Parathyroid adenoma (tissue), 2 donors: Measurements from ENCODE around the gene M1AP.

Source experiments
- H2AFZ ChIP-seq: fragments of 300-600 bp; sonication (generic); one replicate; pipeline ENCODE4 v1.7.0; 2017; ENCODE audit warnings: antibody characterized with exemption, mild to moderate bottlenecking
- H3K27ac ChIP-seq: fragments of 300-600 bp; sonication (generic); one replicate; pipeline ENCODE4 v1.7.0; 2017
- H3K27me3 ChIP-seq: fragments of 300-600 bp; sonication (generic); one replicate; pipeline ENCODE4 v1.7.0; 2017; ENCODE audit warnings: low read length; ENCODE audit not compliant: control insufficient read depth, insufficient read depth
- H3K36me3 ChIP-seq: fragments of 300-600 bp; sonication (generic); one replicate; pipeline ENCODE4 v1.7.0; 2017; ENCODE audit warnings: low read length; ENCODE audit not compliant: control insufficient read depth, insufficient read depth
- H3K4me1 ChIP-seq: fragments of 300-600 bp; sonication (generic); one replicate; pipeline ENCODE4 v1.7.0; 2017; ENCODE audit warnings: control low read depth
- H3K4me2 ChIP-seq: fragments of 300-600 bp; sonication (generic); one replicate; pipeline ENCODE4 v1.7.0; 2017; ENCODE audit warnings: low read length
- H3K4me3 ChIP-seq: fragments of 300-600 bp; sonication (generic); one replicate; pipeline ENCODE4 v1.7.0; 2017; ENCODE audit warnings: low read depth, low read length
- H3K79me2 ChIP-seq: fragments of 300-600 bp; sonication (generic); one replicate; pipeline ENCODE4 v1.7.0; 2017; ENCODE audit warnings: control low read depth
- H3K9ac ChIP-seq: fragments of 300-600 bp; sonication (generic); one replicate; pipeline ENCODE4 v1.7.0; 2017; ENCODE audit warnings: mild to moderate bottlenecking
- H3K9me3 ChIP-seq: fragments of 300-600 bp; sonication (generic); one replicate; pipeline ENCODE4 v1.7.0; 2017; ENCODE audit warnings: low read length; ENCODE audit not compliant: control insufficient read depth
- TF ChIP-seq, protein P1 (sequence below): fragments of 300-600 bp; sonication (generic); IDR thresholded peaks from one replicate; pipeline ENCODE4 v1.7.0; 2017; ENCODE audit warnings: antibody characterized with exemption, mild to moderate bottlenecking
- donor health status: primary hyperparathyroidism.

The M1AP gene

DNA sequence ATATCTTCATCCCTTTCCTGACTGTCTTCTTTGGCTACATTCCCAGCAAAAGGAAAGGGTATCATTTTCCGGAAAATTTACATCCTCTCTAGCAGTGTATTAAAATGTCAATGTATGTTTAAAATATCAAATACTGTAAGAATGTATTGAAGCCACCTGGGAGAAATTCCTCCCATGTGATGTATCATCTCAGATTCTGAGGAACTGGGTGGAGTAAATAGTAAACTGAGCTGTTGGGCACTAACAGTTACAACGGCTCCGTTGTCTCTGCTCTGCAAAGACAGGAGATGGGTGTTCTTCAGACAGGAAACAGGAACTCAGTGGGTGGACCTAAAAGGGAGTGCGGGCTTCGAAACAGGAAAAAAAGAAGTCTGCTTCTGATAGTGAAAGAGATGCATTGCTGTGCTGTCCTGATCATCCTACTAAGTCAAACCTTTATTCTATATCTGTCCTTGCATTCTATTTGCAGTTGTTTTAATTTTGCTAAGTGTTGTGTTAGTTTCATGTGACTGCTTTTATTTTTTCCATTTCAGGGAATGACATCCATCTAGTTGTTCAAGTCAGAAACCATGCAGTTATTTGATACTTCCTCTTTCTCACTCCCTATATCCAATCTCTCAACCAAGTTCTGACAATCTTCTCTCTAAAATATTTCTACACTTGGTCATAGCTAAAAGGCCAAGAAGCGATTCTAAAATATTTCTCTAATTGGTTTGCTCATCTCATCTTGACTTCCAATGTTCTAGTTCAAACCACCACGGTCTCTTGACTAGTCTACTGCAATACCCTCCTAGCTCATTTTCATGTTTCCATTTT is 74.2 kb downstream of the M1AP start:
- TF ChIP-seq, protein P1, sequence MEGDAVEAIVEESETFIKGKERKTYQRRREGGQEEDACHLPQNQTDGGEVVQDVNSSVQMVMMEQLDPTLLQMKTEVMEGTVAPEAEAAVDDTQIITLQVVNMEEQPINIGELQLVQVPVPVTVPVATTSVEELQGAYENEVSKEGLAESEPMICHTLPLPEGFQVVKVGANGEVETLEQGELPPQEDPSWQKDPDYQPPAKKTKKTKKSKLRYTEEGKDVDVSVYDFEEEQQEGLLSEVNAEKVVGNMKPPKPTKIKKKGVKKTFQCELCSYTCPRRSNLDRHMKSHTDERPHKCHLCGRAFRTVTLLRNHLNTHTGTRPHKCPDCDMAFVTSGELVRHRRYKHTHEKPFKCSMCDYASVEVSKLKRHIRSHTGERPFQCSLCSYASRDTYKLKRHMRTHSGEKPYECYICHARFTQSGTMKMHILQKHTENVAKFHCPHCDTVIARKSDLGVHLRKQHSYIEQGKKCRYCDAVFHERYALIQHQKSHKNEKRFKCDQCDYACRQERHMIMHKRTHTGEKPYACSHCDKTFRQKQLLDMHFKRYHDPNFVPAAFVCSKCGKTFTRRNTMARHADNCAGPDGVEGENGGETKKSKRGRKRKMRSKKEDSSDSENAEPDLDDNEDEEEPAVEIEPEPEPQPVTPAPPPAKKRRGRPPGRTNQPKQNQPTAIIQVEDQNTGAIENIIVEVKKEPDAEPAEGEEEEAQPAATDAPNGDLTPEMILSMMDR = no peak
- no peak overlapping the region for H3K4me2 ChIP-seq
- no peaks in the 10 kb centered on the region for H3K4me1 ChIP-seq
- no peak overlapping the region for H3K9ac ChIP-seq
- H3K27me3 ChIP-seq = no peaks in the 10 kb centered on the region
- no peak overlapping the region for H3K4me3 ChIP-seq
- no peak overlapping the region for H3K27ac ChIP-seq
- H3K79me2 ChIP-seq = no peaks in the 10 kb centered on the region
- no peaks in the 10 kb centered on the region for H3K9me3 ChIP-seq
- peak overlapping the region; percentile 18 for H2AFZ ChIP-seq
- H3K36me3 ChIP-seq = no peaks in the 10 kb centered on the region

DNA sequence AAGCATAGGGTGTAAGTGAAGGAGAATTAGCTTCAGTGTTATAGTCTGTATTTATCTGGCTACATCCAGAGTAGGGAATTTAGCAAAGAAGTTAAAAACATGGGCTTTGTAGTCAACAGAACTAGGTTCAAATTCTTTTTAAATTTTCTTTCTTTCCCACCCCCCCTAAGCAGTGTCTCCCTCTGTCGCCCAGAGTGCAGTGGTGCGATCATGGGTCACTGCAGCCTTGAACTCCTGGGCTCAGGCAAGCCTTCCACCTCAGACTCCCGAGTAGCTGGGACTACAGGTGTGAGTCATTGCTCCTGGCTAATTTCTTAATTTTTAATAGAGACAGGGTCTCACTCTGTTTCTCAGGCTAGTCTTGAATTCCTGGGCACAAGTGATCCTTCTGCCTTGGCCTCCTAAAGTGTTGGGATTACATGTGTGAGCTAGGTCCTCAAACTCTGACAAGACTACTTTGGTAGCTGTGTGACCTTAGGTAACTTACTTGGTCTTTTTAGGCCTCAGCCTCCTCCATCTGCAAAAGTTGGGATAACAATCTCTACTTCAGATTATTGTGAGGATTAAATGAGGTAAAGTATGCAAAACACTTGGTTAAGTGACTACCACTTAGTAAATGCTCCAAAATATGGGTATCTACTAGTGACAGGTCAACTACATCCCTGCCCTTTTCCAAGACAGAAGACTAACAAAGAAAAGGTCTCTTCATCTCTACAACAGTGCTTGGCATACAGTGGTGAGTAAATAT is 75.8 kb downstream of the M1AP start:
- no peaks in the 10 kb centered on the region for H3K9me3 ChIP-seq
- H3K27me3 ChIP-seq = no peaks in the 10 kb centered on the region
- H3K27ac ChIP-seq = no peak overlapping the region
- no peak overlapping the region for H3K4me3 ChIP-seq
- H3K4me2 ChIP-seq = no peak overlapping the region
- H3K4me1 ChIP-seq = no peaks in the 10 kb centered on the region
- H3K79me2 ChIP-seq = no peaks in the 10 kb centered on the region
- H3K36me3 ChIP-seq = no peaks in the 10 kb centered on the region
- H2AFZ ChIP-seq = no peak overlapping the region
- no peak overlapping the region for H3K9ac ChIP-seq
- TF ChIP-seq, protein P1 = no peak

DNA sequence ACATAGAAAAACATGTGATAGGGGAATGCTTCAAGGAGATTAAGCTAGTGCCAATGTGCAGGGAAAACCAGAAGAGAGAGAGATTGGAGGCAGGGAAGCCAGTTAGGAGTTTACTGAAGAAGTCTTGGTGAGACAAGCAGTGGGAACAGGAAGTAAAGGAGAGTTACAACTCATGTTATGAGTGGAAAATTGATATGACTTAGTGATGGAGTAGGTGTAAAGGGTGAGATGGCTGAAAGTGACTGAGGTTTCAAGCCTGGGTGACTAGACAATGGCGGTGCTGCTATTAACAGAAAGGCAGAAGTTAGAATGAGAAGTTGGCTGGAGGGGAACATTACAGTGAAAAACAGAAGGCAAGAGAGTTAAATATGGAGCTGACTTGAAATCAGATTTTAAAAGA is 77.1 kb downstream of the M1AP start:
- Histone ChIP-seq H3K9ac (no peak overlapping the region), H3K4me1 (no peaks in the 10 kb centered on the region), H3K79me2 (no peaks in the 10 kb centered on the region), H3K27ac (no peak overlapping the region), H3K4me3 (no peak overlapping the region), H3K9me3 (no peaks in the 10 kb centered on the region), H3K4me2 (no peak overlapping the region), H3K36me3 (no peaks in the 10 kb centered on the region), H3K27me3 (no peaks in the 10 kb centered on the region), H2AFZ (no peak overlapping the region)
- TF ChIP-seq, protein P1 = no peak

DNA sequence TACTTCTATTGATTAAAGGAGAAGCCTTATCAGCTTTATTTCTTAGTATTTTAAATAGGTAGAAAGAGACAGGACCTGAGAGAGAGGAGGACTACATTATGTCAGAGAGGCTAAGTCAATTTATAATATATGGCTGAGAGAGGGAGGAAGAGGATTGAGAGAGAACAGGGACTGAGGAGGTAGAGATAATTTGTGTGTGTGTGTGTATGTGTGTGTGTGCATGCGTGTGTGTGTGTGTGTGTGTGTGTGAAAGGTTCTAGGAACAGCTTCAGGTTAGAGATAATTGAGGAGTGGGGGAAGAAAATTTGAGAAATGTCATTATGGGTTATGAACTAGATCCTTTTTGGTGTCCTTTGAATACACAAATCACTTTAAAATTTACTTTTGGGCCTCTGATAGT is 78.4 kb downstream of the M1AP start:
- TF ChIP-seq, protein P1 = no peak
- no peak overlapping the region for H3K9ac ChIP-seq
- no peak overlapping the region for H3K4me3 ChIP-seq
- H3K36me3 ChIP-seq = no peaks in the 10 kb centered on the region
- H3K9me3 ChIP-seq = no peaks in the 10 kb centered on the region
- H3K4me1 ChIP-seq = no peaks in the 10 kb centered on the region
- no peak overlapping the region for H3K4me2 ChIP-seq
- no peaks in the 10 kb centered on the region for H3K79me2 ChIP-seq
- no peaks in the 10 kb centered on the region for H3K27me3 ChIP-seq
- no peak overlapping the region for H2AFZ ChIP-seq
- no peak overlapping the region for H3K27ac ChIP-seq
